Parathyroid adenoma (tissue), 2 donors: ENCODE measurements around the gene LIN37.

Experiments used
- H2AFZ ChIP-seq: fragments of 300-600 bp; sonication (generic); one replicate; pipeline ENCODE4 v1.7.0; 2017; ENCODE audit warnings: antibody characterized with exemption, mild to moderate bottlenecking
- H3K27ac ChIP-seq: fragments of 300-600 bp; sonication (generic); one replicate; pipeline ENCODE4 v1.7.0; 2017
- H3K27me3 ChIP-seq: fragments of 300-600 bp; sonication (generic); one replicate; pipeline ENCODE4 v1.7.0; 2017; ENCODE audit warnings: low read length; ENCODE audit not compliant: control insufficient read depth, insufficient read depth
- H3K36me3 ChIP-seq: fragments of 300-600 bp; sonication (generic); one replicate; pipeline ENCODE4 v1.7.0; 2017; ENCODE audit warnings: low read length; ENCODE audit not compliant: control insufficient read depth, insufficient read depth
- H3K4me1 ChIP-seq: fragments of 300-600 bp; sonication (generic); one replicate; pipeline ENCODE4 v1.7.0; 2017; ENCODE audit warnings: control low read depth
- H3K4me2 ChIP-seq: fragments of 300-600 bp; sonication (generic); one replicate; pipeline ENCODE4 v1.7.0; 2017; ENCODE audit warnings: low read length
- H3K4me3 ChIP-seq: fragments of 300-600 bp; sonication (generic); one replicate; pipeline ENCODE4 v1.7.0; 2017; ENCODE audit warnings: low read depth, low read length
- H3K79me2 ChIP-seq: fragments of 300-600 bp; sonication (generic); one replicate; pipeline ENCODE4 v1.7.0; 2017; ENCODE audit warnings: control low read depth
- H3K9ac ChIP-seq: fragments of 300-600 bp; sonication (generic); one replicate; pipeline ENCODE4 v1.7.0; 2017; ENCODE audit warnings: mild to moderate bottlenecking
- H3K9me3 ChIP-seq: fragments of 300-600 bp; sonication (generic); one replicate; pipeline ENCODE4 v1.7.0; 2017; ENCODE audit warnings: low read length; ENCODE audit not compliant: control insufficient read depth
- CTCF ChIP-seq: fragments of 300-600 bp; sonication (generic); IDR thresholded peaks from one replicate; pipeline ENCODE4 v1.7.0; 2017; ENCODE audit warnings: antibody characterized with exemption, mild to moderate bottlenecking
- donor health status: primary hyperparathyroidism.

LIN37 gene

GRCh38 chr19:35727956-35728706, 20.2 kb upstream of the LIN37 start:
- no peak for TF ChIP-seq CTCF
- no peaks in the 10 kb centered on the region for H3K36me3 ChIP-seq
- H3K9ac ChIP-seq, result no peak overlapping the region
- no peak overlapping the region for H3K4me2 ChIP-seq
- peaks cover 8% of the 10 kb centered on the region for H3K79me2 ChIP-seq
- H2AFZ ChIP-seq, result no peak overlapping the region
- no peak overlapping the region for H3K27ac ChIP-seq
- no peaks in the 10 kb centered on the region for H3K9me3 ChIP-seq
- H3K4me3 ChIP-seq, result no peak overlapping the region
- no peaks in the 10 kb centered on the region for H3K4me1 ChIP-seq
- no peaks in the 10 kb centered on the region for H3K27me3 ChIP-seq

GRCh38 chr19:35729021-35729420, 19.4 kb upstream of the LIN37 start:
- no peak overlapping the region for H2AFZ ChIP-seq
- H3K79me2 ChIP-seq, result peaks cover 6% of the 10 kb centered on the region
- no peak for TF ChIP-seq CTCF
- H3K9me3 ChIP-seq, result no peaks in the 10 kb centered on the region
- H3K4me2 ChIP-seq, result no peak overlapping the region
- no peaks in the 10 kb centered on the region for H3K4me1 ChIP-seq
- no peak overlapping the region for H3K4me3 ChIP-seq
- H3K27ac ChIP-seq, result no peak overlapping the region
- no peaks in the 10 kb centered on the region for H3K27me3 ChIP-seq
- H3K9ac ChIP-seq, result no peak overlapping the region
- H3K36me3 ChIP-seq, result no peaks in the 10 kb centered on the region

GRCh38 chr19:35729763-35730162, 18.6 kb upstream of the LIN37 start:
- Histone ChIP-seq H3K4me1 (no peaks in the 10 kb centered on the region), H3K27ac (no peak overlapping the region), H3K4me2 (no peak overlapping the region), H3K36me3 (no peaks in the 10 kb centered on the region), H3K9ac (no peak overlapping the region), H3K4me3 (no peak overlapping the region), H3K27me3 (no peaks in the 10 kb centered on the region), H2AFZ (no peak overlapping the region), H3K79me2 (peaks cover 6% of the 10 kb centered on the region), H3K9me3 (no peaks in the 10 kb centered on the region)
- no peak for TF ChIP-seq CTCF

- Histone ChIP-seq H3K4me1 (no peaks in the 10 kb centered on the region), H3K4me3 (no peak overlapping the region), H3K27ac (no peak overlapping the region), H3K27me3 (no peaks in the 10 kb centered on the region), H3K4me2 (no peak overlapping the region), H3K36me3 (no peaks in the 10 kb centered on the region), H2AFZ (no peak overlapping the region), H3K9ac (no peak overlapping the region), H3K79me2 (peaks cover 4% of the 10 kb centered on the region), H3K9me3 (no peaks in the 10 kb centered on the region)
- TF ChIP-seq CTCF, result no peak
Observed at GRCh38 chr19:35730326-35730725, 18.1 kb upstream of the LIN37 start.

- TF ChIP-seq CTCF, result no peak
- no peaks in the 10 kb centered on the region for H3K36me3 ChIP-seq
- no peak overlapping the region for H3K4me3 ChIP-seq
- no peak overlapping the region for H3K9ac ChIP-seq
- H3K27ac ChIP-seq, result no peak overlapping the region
- H3K9me3 ChIP-seq, result no peaks in the 10 kb centered on the region
- no peak overlapping the region for H3K4me2 ChIP-seq
- no peak overlapping the region for H2AFZ ChIP-seq
- H3K4me1 ChIP-seq, result no peaks in the 10 kb centered on the region
- H3K27me3 ChIP-seq, result no peaks in the 10 kb centered on the region
- peaks cover 3% of the 10 kb centered on the region for H3K79me2 ChIP-seq
Observed at GRCh38 chr19:35731353-35731752, 17.0 kb upstream of the LIN37 start.
